IgD-negative memory B cell (primary cell): Measurements from ENCODE around the gene EXOC2. TPM values are rescaled to one million over a fixed set of nuclear protein-coding genes. Genes with fewer than 3 reads are reported as not detected.
A peak's percentile ranks its signal among the peaks of the same experiment; 100 is the strongest.

Source experiments
- H3K27ac Mint-ChIP-seq, 3 donors: one replicate each; pipeline ENCODE4 v1.8.0; 2020 to 2022; ENCODE audit warnings: mild to moderate bottlenecking in 3 of 3, mixed read lengths in 3 of 3, moderate library complexity in 1 of 3
- H3K27me3 Mint-ChIP-seq: one replicate; pipeline ENCODE4 v1.8.0; 2021; ENCODE audit warnings: mixed read lengths
- H3K36me3 Mint-ChIP-seq: one replicate; pipeline ENCODE4 v1.8.0; 2020; ENCODE audit warnings: mild to moderate bottlenecking, mixed read lengths
- H3K4me1 Mint-ChIP-seq, 3 donors: one replicate each; pipeline ENCODE4 v1.8.0; 2020 to 2022; ENCODE audit warnings: mixed read lengths in 3 of 3, mild to moderate bottlenecking in 1 of 3
- H3K4me3 Mint-ChIP-seq, 4 donors: one replicate each; pipeline ENCODE4 v1.8.0; 2020 to 2022; ENCODE audit warnings: mild to moderate bottlenecking in 4 of 4, mixed read lengths in 4 of 4, moderate library complexity in 3 of 4
- H3K9me3 Mint-ChIP-seq, 3 donors: one replicate each; pipeline ENCODE4 v1.8.0; 2020 to 2021; ENCODE audit warnings: mixed read lengths in 3 of 3, mild to moderate bottlenecking in 1 of 3
- polyA plus RNA-seq: library from polyadenylated mRNA; unstranded; fragments of 300-500 nt; fragmentation: Illumina TruSeq; gene quantifications from one replicate; pipeline ENCODE4 v1.2.3, GENCODE V29; 2021

Gene EXOC2
- polyA plus RNA-seq, 1 donor from 2014 or later = 26.3 TPM

- Mint-ChIP-seq H3K4me1 (peaks cover 11 to 33% (median 14%) of the 10 kb centered on the region in 3 donors), H3K27me3 (no peaks in the 10 kb centered on the region), H3K4me3 (no peak overlapping the region), H3K27ac (no peak overlapping the region), H3K9me3 (peaks cover 0 to 5% (median 0%) of the 10 kb centered on the region in 3 donors), H3K36me3 (peaks cover 11% of the 10 kb centered on the region)
These were observed 50.1 kb downstream of the EXOC2 start for GRCh38 chr6:642805-643204.

GRCh38 chr6:641225-641985, 51.5 kb downstream of the EXOC2 start:
- Mint-ChIP-seq H3K4me1 (peaks cover 14 to 31% (median 14%) of the 10 kb centered on the region in 3 donors), H3K9me3 (peaks cover 0 to 5% (median 0%) of the 10 kb centered on the region in 3 donors), H3K36me3 (peaks cover 13% of the 10 kb centered on the region), H3K4me3 (no peak overlapping the region), H3K27ac (peak overlapping the region in 1 of 3 donors; percentile 23), H3K27me3 (no peaks in the 10 kb centered on the region)

- Mint-ChIP-seq H3K4me3 (no peak overlapping the region), H3K27me3 (no peaks in the 10 kb centered on the region), H3K36me3 (peaks cover 7% of the 10 kb centered on the region), H3K9me3 (peaks cover 0 to under 1% (median 0%) of the 10 kb centered on the region in 3 donors), H3K27ac (no peak overlapping the region), H3K4me1 (peaks cover 0 to 9% (median 3%) of the 10 kb centered on the region in 3 donors)
These were observed 56.5 kb downstream of the EXOC2 start for GRCh38 chr6:636488-636887.

GRCh38 chr6:635233-635632, 57.7 kb downstream of the EXOC2 start:
- Mint-ChIP-seq H3K4me3 (no peak overlapping the region), H3K27ac (no peak overlapping the region), H3K4me1 (peaks cover 0 to 7% (median 3%) of the 10 kb centered on the region in 3 donors), H3K27me3 (no peaks in the 10 kb centered on the region), H3K36me3 (peaks cover 2% of the 10 kb centered on the region), H3K9me3 (no peaks in the 10 kb centered on the region)

GRCh38 chr6:633611-634010, 59.3 kb downstream of the EXOC2 start:
- no peak overlapping the region for H3K27ac Mint-ChIP-seq
- peaks cover 5% of the 10 kb centered on the region for H3K36me3 Mint-ChIP-seq
- no peaks in the 10 kb centered on the region for H3K9me3 Mint-ChIP-seq
- H3K4me1 Mint-ChIP-seq = peaks cover 6 to 11% (median 10%) of the 10 kb centered on the region in 3 donors
- no peak overlapping the region for H3K4me3 Mint-ChIP-seq
- H3K27me3 Mint-ChIP-seq = no peaks in the 10 kb centered on the region

GRCh38 chr6:628766-629165, 64.2 kb downstream of the EXOC2 start:
- Mint-ChIP-seq H3K9me3 (no peaks in the 10 kb centered on the region), H3K27ac (peak overlapping the region in 2 of 3 donors; percentile 0 to 48), H3K4me3 (peak overlapping the region in 1 of 4 donors; percentile 63), H3K36me3 (peaks cover 10% of the 10 kb centered on the region), H3K27me3 (no peaks in the 10 kb centered on the region), H3K4me1 (peaks cover 7 to 12% (median 9%) of the 10 kb centered on the region in 3 donors)

- H3K27me3 Mint-ChIP-seq = no peaks in the 10 kb centered on the region
These were observed 66.7 kb downstream of the EXOC2 start for GRCh38 chr6:626236-626635.

GRCh38 chr6:624979-625378, 68.0 kb downstream of the EXOC2 start:
- H3K27ac Mint-ChIP-seq = no peak overlapping the region

More at GRCh38 chr6:626236-626635, 66.7 kb downstream of the EXOC2 start:
- Mint-ChIP-seq H3K36me3 (peaks cover 14% of the 10 kb centered on the region), H3K9me3 (no peaks in the 10 kb centered on the region), H3K4me3 (no peak overlapping the region), H3K4me1 (peaks cover 7 to 12% (median 9%) of the 10 kb centered on the region in 3 donors), H3K27ac (no peak overlapping the region)

GRCh38 chr6:622462-622861, 70.5 kb downstream of the EXOC2 start:
- Mint-ChIP-seq H3K27me3 (no peaks in the 10 kb centered on the region), H3K36me3 (peaks cover 16% of the 10 kb centered on the region), H3K27ac (no peak overlapping the region), H3K4me1 (peaks cover 0 to 1% (median 0%) of the 10 kb centered on the region in 3 donors), H3K4me3 (no peak overlapping the region), H3K9me3 (no peaks in the 10 kb centered on the region)

More at GRCh38 chr6:624979-625378, 68.0 kb downstream of the EXOC2 start:
- H3K27me3 Mint-ChIP-seq = no peaks in the 10 kb centered on the region
- H3K9me3 Mint-ChIP-seq = no peaks in the 10 kb centered on the region
- no peak overlapping the region for H3K4me3 Mint-ChIP-seq
- H3K36me3 Mint-ChIP-seq = peaks cover 14% of the 10 kb centered on the region
- H3K4me1 Mint-ChIP-seq = peaks cover 7 to 12% (median 9%) of the 10 kb centered on the region in 3 donors

- Mint-ChIP-seq H3K9me3 (no peaks in the 10 kb centered on the region), H3K4me3 (no peak overlapping the region), H3K4me1 (peaks cover 0 to 1% (median 0%) of the 10 kb centered on the region in 3 donors), H3K36me3 (peaks cover 20% of the 10 kb centered on the region), H3K27me3 (no peaks in the 10 kb centered on the region), H3K27ac (no peak overlapping the region)
These were observed 71.0 kb downstream of the EXOC2 start for GRCh38 chr6:621931-622330.

GRCh38 chr6:620950-621349, 72.0 kb downstream of the EXOC2 start:
- Mint-ChIP-seq H3K27ac (no peak overlapping the region), H3K4me3 (no peak overlapping the region), H3K36me3 (peaks cover 22% of the 10 kb centered on the region), H3K27me3 (no peaks in the 10 kb centered on the region), H3K9me3 (peaks cover 0 to under 1% (median 0%) of the 10 kb centered on the region in 3 donors), H3K4me1 (peaks cover 0 to 1% (median 0%) of the 10 kb centered on the region in 3 donors)

- Mint-ChIP-seq H3K9me3 (peaks cover 0 to 3% (median 0%) of the 10 kb centered on the region in 3 donors), H3K4me1 (peaks cover 0 to 1% (median 0%) of the 10 kb centered on the region in 3 donors), H3K36me3 (peaks cover 26% of the 10 kb centered on the region), H3K27me3 (no peaks in the 10 kb centered on the region), H3K27ac (no peak overlapping the region), H3K4me3 (no peak overlapping the region)
These were observed 72.8 kb downstream of the EXOC2 start for GRCh38 chr6:620166-620565.

GRCh38 chr6:617456-618100, 75.4 kb downstream of the EXOC2 start:
- Mint-ChIP-seq H3K27ac (no peak overlapping the region), H3K4me3 (no peak overlapping the region), H3K9me3 (peaks cover 0 to 3% (median 0%) of the 10 kb centered on the region in 3 donors), H3K36me3 (peaks cover 17% of the 10 kb centered on the region), H3K4me1 (no peaks in the 10 kb centered on the region), H3K27me3 (no peaks in the 10 kb centered on the region)

- no peak overlapping the region for H3K27ac Mint-ChIP-seq
- peaks cover 0 to 3% (median 0%) of the 10 kb centered on the region in 3 donors for H3K9me3 Mint-ChIP-seq
- no peak overlapping the region for H3K4me3 Mint-ChIP-seq
- H3K36me3 Mint-ChIP-seq = peaks cover 15% of the 10 kb centered on the region
- H3K4me1 Mint-ChIP-seq = peaks cover 0 to 6% (median 0%) of the 10 kb centered on the region in 3 donors
- H3K27me3 Mint-ChIP-seq = no peaks in the 10 kb centered on the region
These were observed 79.0 kb downstream of the EXOC2 start for GRCh38 chr6:613981-614380.

- Mint-ChIP-seq H3K9me3 (peaks cover 0 to 3% (median 0%) of the 10 kb centered on the region in 3 donors), H3K4me3 (no peak overlapping the region), H3K27ac (no peak overlapping the region), H3K4me1 (peaks cover 0 to 6% (median 0%) of the 10 kb centered on the region in 3 donors), H3K27me3 (no peaks in the 10 kb centered on the region), H3K36me3 (peaks cover 8% of the 10 kb centered on the region)
These were observed 81.0 kb downstream of the EXOC2 start for GRCh38 chr6:611928-612327.
